OCI-LY7 (cell line): Measurements from ENCODE around the gene VEGFB. TPM values are rescaled to one million over a fixed set of nuclear protein-coding genes. Genes with fewer than 3 reads are reported as not detected.

Source experiments
- BruUV-seq: library from RNA; stranded (reverse); fragments of 400-500 nt; replicated peaks from 2 replicates; lab custom pipeline; 2021; lab: Mats Ljungman, UMichigan
- CTCF ChIA-PET: fragments of 300-600 bp; sonication (Branson Sonifier 250); formaldehyde crosslinking; loops from one replicate; lab custom pipeline; 2022; ENCODE audit warnings: antibody characterized with exemption; ENCODE audit not compliant: unreplicated experiment; lab: Charles Lee
- POLR2A ChIA-PET: fragments of 300-600 bp; sonication (Branson Sonifier 250); formaldehyde crosslinking; loops from one replicate; lab custom pipeline; 2022; ENCODE audit warnings: antibody characterized with exemption; lab: Charles Lee
- DNase-seq: peaks from one replicate; pipeline ENCODE4 v3.0.0-alpha.2; 2015; ENCODE audit warnings: low spot score
- H2AFZ ChIP-seq: fragments of 200-600 bp; sonication (generic), shearing (Covaris generic); 2 replicates; pipeline ENCODE4 v1.6.1; 2014; ENCODE audit warnings: mild to moderate bottlenecking, antibody characterized with exemption, low read length, moderate library complexity
- H3K27ac ChIP-seq: fragments of 200-600 bp; sonication (generic); 2 replicates; pipeline ENCODE4 v1.5.1; 2014; ENCODE audit warnings: mixed run types, low read depth, mild to moderate bottlenecking, moderate library complexity, low read length, inconsistent platforms; ENCODE audit not compliant: poor library complexity, severe bottlenecking
- H3K36me3 ChIP-seq: fragments of 200-600 bp; sonication (generic); 2 replicates; pipeline ENCODE4 v1.6.1; 2014; ENCODE audit warnings: mild to moderate bottlenecking, antibody characterized with exemption, low read length, moderate library complexity, mixed read lengths; ENCODE audit not compliant: insufficient read depth
- H3K4me1 ChIP-seq: fragments of 200-600 bp; sonication (generic); 2 replicates; pipeline ENCODE4 v1.5.1; 2014; ENCODE audit warnings: mild to moderate bottlenecking, low read length; ENCODE audit not compliant: insufficient read depth, poor library complexity, severe bottlenecking
- H3K4me2 ChIP-seq: fragments of 200-600 bp; sonication (generic); 2 replicates; pipeline ENCODE4 v1.6.1; 2014; ENCODE audit warnings: mild to moderate bottlenecking, low read length
- H3K4me3 ChIP-seq: fragments of 200-600 bp; sonication (generic); 2 replicates; pipeline ENCODE4 v1.5.1; 2014; ENCODE audit warnings: mild to moderate bottlenecking, low read depth, low read length; ENCODE audit not compliant: poor library complexity, severe bottlenecking
- H3K79me2 ChIP-seq: fragments of 200-600 bp; sonication (generic); 2 replicates; pipeline ENCODE4 v1.6.1; 2016; ENCODE audit warnings: low read depth, mild to moderate bottlenecking, low read length, moderate library complexity, mixed read lengths; ENCODE audit not compliant: insufficient read depth
- H3K9me2 ChIP-seq: fragments of 200-600 bp; sonication (generic); 2 replicates; pipeline ENCODE4 v1.6.1; 2016; ENCODE audit warnings: mild to moderate bottlenecking, low read length, mixed read lengths; ENCODE audit not compliant: insufficient read depth
- H3K9me3 ChIP-seq: fragments of 200-600 bp; sonication (generic); 2 replicates; pipeline ENCODE4 v1.6.1; 2014; ENCODE audit warnings: mild to moderate bottlenecking, mixed run types, low read length, mixed read lengths
- H4K20me1 ChIP-seq: fragments of 200-600 bp; sonication (generic); 2 replicates; pipeline ENCODE4 v1.6.1; 2014; ENCODE audit warnings: mild to moderate bottlenecking, antibody characterized with exemption, low read length, moderate library complexity, mixed read lengths; ENCODE audit not compliant: insufficient read depth
- EZH2phosphoT487 ChIP-seq: fragments of 200-600 bp; sonication (generic); IDR thresholded peaks from 2 replicates; pipeline ENCODE4 v1.6.1; 2018; ENCODE audit warnings: low read depth, borderline replicate concordance, mild to moderate bottlenecking, mixed run types, antibody characterized with exemption, low read length, moderate library complexity, mixed read lengths
- intact Hi-C: fragments of 100-400 bp; cut with micrococcal nuclease; formaldehyde crosslinking; loops from one replicate; pipeline ENCODE4 v1.10.0; 2022; ENCODE audit not compliant: unreplicated experiment
- total RNA-seq, 2 experiments: library from RNA; depleted of rRNA in 1 of 2; stranded (reverse); fragments of >200 nt in 1 of 2; shearing (Covaris generic) in 1 of 2; gene quantifications; 2 replicates each; pipeline ENCODE4 v1.2.3, GENCODE V29; 2014 to 2022
- TF ChIP-seq, protein P1 (sequence below): fragments of 200-600 bp; sonication (generic); conservative IDR thresholded peaks from 2 replicates; pipeline ENCODE4 v1.5.1; 2014; ENCODE audit warnings: mild to moderate bottlenecking, antibody characterized with exemption, low read length, moderate library complexity, mixed read lengths

The VEGFB gene
- total RNA-seq, 2 experiments from 2014 or later = 35.3 to 59.6 TPM

DNA sequence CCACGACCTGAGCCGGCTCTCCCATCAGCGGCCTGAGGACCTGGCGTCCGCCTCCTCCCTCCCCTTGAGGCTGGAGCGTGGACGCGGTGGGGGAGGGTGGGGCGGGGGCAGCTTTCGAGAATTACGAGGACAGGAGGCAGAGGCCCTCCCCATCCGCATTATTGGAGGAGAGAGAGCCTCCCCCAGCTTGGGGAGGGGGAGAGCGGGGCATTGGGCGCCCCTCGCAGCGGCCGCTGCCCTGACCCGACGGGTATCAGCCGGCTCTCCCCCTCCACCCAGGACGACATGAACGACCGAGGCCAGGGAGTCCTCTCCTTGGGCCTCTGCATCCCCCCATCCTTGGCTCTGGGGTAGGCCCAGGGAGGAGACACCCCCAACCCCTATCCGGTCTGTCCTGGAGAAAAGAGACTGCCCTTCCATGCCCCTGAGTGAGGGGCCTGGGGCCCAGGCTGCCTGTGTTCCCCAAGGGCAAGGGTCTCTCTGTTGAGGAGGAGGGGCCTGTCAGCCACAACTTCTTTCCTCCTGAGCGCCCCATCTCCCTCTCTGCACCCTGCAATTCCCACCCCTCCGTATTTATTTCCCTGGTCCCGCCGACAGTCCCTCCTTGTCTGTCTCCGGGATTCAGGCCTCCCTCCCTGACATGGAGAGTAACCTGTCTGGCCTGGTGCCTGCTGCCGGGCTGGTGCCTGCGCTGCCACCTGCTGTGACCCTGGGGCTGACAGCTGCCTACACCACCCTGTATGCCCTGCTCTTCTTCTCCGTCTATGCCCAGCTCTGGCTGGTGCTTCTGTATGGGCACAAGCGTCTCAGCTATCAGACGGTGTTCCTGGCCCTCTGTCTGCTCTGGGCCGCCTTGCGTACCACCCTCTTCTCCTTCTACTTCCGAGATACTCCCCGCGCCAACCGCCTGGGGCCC lies 51.8 kb downstream of the VEGFB start:
- no peak overlapping the region for H3K27ac ChIP-seq
- intact Hi-C loops = loop anchor here (1.0 to 5.0 kb wide), 2 partner anchors 18 to 84 kb away; no protein-coding TSS in a partner anchor
- H3K79me2 ChIP-seq = no peaks in the 10 kb centered on the region
- H2AFZ ChIP-seq = peak overlapping the region; percentile 65
- H3K36me3 ChIP-seq = peaks cover 5% of the 10 kb centered on the region; the same call in 1 of the 2 replicates
- no peaks in the 10 kb centered on the region for H4K20me1 ChIP-seq
- H3K9me3 ChIP-seq = no peaks in the 10 kb centered on the region
- CTCF ChIA-PET = interaction anchor here (0.6 kb wide), 1 partner anchor 34 kb away, joined by 4 read pairs; no protein-coding TSS in a partner anchor
- H3K4me2 ChIP-seq = peak overlapping the region; percentile 97
- H3K9me2 ChIP-seq = no peaks in the 10 kb centered on the region
- peaks cover 14% of the 10 kb centered on the region for H3K4me1 ChIP-seq
- peak overlapping the region; percentile 73 for H3K4me3 ChIP-seq
- TF ChIP-seq, protein P1, sequence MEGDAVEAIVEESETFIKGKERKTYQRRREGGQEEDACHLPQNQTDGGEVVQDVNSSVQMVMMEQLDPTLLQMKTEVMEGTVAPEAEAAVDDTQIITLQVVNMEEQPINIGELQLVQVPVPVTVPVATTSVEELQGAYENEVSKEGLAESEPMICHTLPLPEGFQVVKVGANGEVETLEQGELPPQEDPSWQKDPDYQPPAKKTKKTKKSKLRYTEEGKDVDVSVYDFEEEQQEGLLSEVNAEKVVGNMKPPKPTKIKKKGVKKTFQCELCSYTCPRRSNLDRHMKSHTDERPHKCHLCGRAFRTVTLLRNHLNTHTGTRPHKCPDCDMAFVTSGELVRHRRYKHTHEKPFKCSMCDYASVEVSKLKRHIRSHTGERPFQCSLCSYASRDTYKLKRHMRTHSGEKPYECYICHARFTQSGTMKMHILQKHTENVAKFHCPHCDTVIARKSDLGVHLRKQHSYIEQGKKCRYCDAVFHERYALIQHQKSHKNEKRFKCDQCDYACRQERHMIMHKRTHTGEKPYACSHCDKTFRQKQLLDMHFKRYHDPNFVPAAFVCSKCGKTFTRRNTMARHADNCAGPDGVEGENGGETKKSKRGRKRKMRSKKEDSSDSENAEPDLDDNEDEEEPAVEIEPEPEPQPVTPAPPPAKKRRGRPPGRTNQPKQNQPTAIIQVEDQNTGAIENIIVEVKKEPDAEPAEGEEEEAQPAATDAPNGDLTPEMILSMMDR = peak; percentile 62
- no peak for TF ChIP-seq EZH2phosphoT487
- DNase-seq = peak; percentile 48
- POLR2A ChIA-PET = no interaction called here
- BruUV-seq = no TSS peak

DNA sequence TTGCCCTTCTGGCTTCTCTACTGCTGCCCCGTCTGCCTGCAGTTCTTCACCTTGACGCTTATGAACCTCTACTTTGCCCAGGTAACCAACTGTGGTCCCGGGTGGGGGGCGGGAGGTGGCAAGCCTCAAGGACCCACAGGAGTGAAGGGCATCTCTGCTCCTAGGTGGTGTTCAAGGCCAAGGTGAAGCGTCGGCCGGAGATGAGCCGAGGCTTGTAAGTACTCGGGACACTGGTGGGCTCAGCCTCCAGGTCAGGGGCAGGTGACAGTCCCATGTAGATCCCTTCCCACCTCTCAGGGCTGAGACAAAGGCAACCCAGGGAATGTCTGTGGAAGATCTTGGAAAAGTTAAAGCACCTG lies 52.4 kb downstream of the VEGFB start:
- Histone ChIP-seq H3K4me1 (peaks cover 14% of the 10 kb centered on the region), H3K4me2 (peak overlapping the region; percentile 97), H3K4me3 (no peak overlapping the region), H3K79me2 (no peaks in the 10 kb centered on the region), H2AFZ (no peak overlapping the region), H3K36me3 (peaks cover 5% of the 10 kb centered on the region; the same call in 1 of the 2 replicates), H3K27ac (no peak overlapping the region), H3K9me2 (no peaks in the 10 kb centered on the region), H4K20me1 (no peaks in the 10 kb centered on the region), H3K9me3 (no peaks in the 10 kb centered on the region)
- DNase-seq = no peak
- TF ChIP-seq EZH2phosphoT487 = no peak
- TF ChIP-seq, protein P1 = no peak
- intact Hi-C loops = loop anchor here (5.0 kb wide), 1 partner anchor 84 kb away; no protein-coding TSS in a partner anchor
- ChIA-PET POLR2A (no interaction called here), CTCF (no interaction called here)
- BruUV-seq = no TSS peak
